Measurements from ENCODE around the gene CTNNA3. TPM values are rescaled to one million over a fixed set of nuclear protein-coding genes. Genes with fewer than 3 reads are reported as not detected.

Gene CTNNA3
- total and polyA plus RNA-seq, 4 donors = 0.16 to 2.4 (median 1.4) TPM

DNA sequence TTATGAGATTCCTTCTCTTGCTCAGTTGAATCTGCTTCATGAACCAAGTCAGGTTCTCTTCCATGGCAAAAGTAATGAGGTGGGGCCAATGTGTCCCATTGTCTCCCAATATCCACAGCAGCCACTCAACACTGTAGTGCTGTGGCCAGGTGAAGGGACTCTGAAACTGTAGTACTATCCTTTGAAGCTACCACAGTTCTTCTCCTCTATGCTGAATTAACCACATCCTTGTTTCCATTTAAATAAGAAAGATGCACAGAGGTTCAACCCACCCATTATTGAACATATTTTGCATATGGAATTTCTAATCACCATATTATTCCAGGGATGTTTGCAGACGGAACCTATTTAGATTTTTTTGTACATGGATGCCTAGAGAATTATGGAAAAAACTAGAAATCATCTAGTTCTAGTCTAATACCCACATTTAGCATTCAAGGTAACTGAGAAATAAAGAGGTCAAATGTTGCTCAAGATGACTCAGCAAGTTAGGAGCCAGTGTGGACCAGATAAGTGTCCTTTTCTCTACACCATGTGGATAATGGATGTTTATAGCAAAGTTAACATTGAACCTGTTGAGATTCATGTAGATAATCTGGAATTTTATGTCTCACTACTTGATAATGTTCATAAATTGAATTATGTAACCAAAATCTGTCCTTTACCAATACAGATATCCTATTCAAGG is 705.7 kb downstream of the CTNNA3 start:
- DNase-seq (ENCODE audit: low spot score) = no peak
- TF ChIP-seq GABPA (IDR thresholded peaks at IDR 0.05 in 1 of 2, conservative IDR thresholded peaks at IDR 0.05 in 1 of 2) (no peak), FOXA1 (IDR thresholded peaks at IDR 0.05) (no peak)
- Histone ChIP-seq H3K9ac (ENCODE audit: low read depth in 1 of 2, low read length in 2 of 2) (no peak overlapping the region), H3K4me1 (ENCODE audit: control insufficient read depth in 4 of 4, insufficient read depth in 4 of 4, low read length in 3 of 4) (no peaks in the 10 kb centered on the region), H3K4me3 (ENCODE audit: low read depth in 1 of 3, low read length in 3 of 3) (no peak overlapping the region), H3K27me3 (ENCODE audit: control insufficient read depth in 4 of 4, insufficient read depth in 4 of 4, low read length in 3 of 4) (no peaks in the 10 kb centered on the region), H3K36me3 (ENCODE audit: control insufficient read depth in 4 of 4, insufficient read depth in 3 of 4, low read depth in 1 of 4, low read length in 3 of 4) (no peaks in the 10 kb centered on the region), H3K9me3 (ENCODE audit: control insufficient read depth in 4 of 4, low read length in 3 of 4) (no peaks in the 10 kb centered on the region), H3K27ac (ENCODE audit: low read depth in 1 of 2, low read length in 2 of 2) (no peak overlapping the region)
- 92% methylated on average over 1 of the region's 1 CpG for WGBS

DNA sequence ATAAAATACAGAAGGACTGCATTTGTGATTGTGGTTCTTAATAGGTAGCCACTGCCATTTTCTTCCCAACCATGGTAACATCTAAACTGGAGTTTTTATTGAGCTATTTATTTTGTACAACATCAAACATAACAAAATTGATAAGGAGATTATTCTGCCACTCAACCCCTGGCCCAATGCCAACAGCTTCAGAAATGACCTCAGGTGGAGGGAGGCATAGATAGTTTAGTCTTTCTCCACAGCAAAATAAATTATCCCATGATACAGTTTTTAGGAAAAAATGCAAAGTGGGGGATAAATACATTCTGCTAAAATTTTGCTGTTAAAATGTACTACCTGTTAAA is 712.5 kb downstream of the CTNNA3 start:
- DNase-seq (ENCODE audit: low spot score) = no peak
- no peaks in the 10 kb centered on the region for H3K36me3 ChIP-seq (ENCODE audit: control insufficient read depth in 4 of 4, insufficient read depth in 3 of 4, low read depth in 1 of 4, low read length in 3 of 4)
- no peaks in the 10 kb centered on the region for H3K27me3 ChIP-seq (ENCODE audit: control insufficient read depth in 4 of 4, insufficient read depth in 4 of 4, low read length in 3 of 4)
- H3K4me1 ChIP-seq (ENCODE audit: control insufficient read depth in 4 of 4, insufficient read depth in 4 of 4, low read length in 3 of 4) = peaks cover 0 to 5% (median 3%) of the 10 kb centered on the region in 4 donors
- no peak overlapping the region for H3K4me3 ChIP-seq (ENCODE audit: low read depth in 1 of 3, low read length in 3 of 3)
- TF ChIP-seq FOXA2 (IDR thresholded peaks at IDR 0.05) (no peak), TAF1 (conservative IDR thresholded peaks at IDR 0.05) (no peak), EGR1 (IDR thresholded peaks at IDR 0.05; ENCODE audit: low read depth in 2 of 2) (no peak), REST (IDR thresholded peaks at IDR 0.05) (no peak), ATF3 (IDR thresholded peaks at IDR 0.05) (no peak), HNF4A (conservative IDR thresholded peaks at IDR 0.05) (no peak), JUND (IDR thresholded peaks at IDR 0.05) (no peak), FOXA1 (IDR thresholded peaks at IDR 0.05) (no peak)
- TF ChIP-seq, protein P1, sequence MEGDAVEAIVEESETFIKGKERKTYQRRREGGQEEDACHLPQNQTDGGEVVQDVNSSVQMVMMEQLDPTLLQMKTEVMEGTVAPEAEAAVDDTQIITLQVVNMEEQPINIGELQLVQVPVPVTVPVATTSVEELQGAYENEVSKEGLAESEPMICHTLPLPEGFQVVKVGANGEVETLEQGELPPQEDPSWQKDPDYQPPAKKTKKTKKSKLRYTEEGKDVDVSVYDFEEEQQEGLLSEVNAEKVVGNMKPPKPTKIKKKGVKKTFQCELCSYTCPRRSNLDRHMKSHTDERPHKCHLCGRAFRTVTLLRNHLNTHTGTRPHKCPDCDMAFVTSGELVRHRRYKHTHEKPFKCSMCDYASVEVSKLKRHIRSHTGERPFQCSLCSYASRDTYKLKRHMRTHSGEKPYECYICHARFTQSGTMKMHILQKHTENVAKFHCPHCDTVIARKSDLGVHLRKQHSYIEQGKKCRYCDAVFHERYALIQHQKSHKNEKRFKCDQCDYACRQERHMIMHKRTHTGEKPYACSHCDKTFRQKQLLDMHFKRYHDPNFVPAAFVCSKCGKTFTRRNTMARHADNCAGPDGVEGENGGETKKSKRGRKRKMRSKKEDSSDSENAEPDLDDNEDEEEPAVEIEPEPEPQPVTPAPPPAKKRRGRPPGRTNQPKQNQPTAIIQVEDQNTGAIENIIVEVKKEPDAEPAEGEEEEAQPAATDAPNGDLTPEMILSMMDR (IDR thresholded peaks at IDR 0.05; ENCODE audit: low read depth, low read length, missing input control) = no peak
- TF ChIP-seq, protein P2, sequence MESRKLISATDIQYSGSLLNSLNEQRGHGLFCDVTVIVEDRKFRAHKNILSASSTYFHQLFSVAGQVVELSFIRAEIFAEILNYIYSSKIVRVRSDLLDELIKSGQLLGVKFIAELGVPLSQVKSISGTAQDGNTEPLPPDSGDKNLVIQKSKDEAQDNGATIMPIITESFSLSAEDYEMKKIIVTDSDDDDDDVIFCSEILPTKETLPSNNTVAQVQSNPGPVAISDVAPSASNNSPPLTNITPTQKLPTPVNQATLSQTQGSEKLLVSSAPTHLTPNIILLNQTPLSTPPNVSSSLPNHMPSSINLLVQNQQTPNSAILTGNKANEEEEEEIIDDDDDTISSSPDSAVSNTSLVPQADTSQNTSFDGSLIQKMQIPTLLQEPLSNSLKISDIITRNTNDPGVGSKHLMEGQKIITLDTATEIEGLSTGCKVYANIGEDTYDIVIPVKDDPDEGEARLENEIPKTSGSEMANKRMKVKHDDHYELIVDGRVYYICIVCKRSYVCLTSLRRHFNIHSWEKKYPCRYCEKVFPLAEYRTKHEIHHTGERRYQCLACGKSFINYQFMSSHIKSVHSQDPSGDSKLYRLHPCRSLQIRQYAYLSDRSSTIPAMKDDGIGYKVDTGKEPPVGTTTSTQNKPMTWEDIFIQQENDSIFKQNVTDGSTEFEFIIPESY (IDR thresholded peaks at IDR 0.05) = no peak
- H3K27ac ChIP-seq (ENCODE audit: low read depth in 1 of 2, low read length in 2 of 2) = no peak overlapping the region
- H3K9me3 ChIP-seq (ENCODE audit: control insufficient read depth in 4 of 4, low read length in 3 of 4) = no peaks in the 10 kb centered on the region
- H3K9ac ChIP-seq (ENCODE audit: low read depth in 1 of 2, low read length in 2 of 2) = no peak overlapping the region
